ENCODE data around the gene ITPK1.

DNA sequence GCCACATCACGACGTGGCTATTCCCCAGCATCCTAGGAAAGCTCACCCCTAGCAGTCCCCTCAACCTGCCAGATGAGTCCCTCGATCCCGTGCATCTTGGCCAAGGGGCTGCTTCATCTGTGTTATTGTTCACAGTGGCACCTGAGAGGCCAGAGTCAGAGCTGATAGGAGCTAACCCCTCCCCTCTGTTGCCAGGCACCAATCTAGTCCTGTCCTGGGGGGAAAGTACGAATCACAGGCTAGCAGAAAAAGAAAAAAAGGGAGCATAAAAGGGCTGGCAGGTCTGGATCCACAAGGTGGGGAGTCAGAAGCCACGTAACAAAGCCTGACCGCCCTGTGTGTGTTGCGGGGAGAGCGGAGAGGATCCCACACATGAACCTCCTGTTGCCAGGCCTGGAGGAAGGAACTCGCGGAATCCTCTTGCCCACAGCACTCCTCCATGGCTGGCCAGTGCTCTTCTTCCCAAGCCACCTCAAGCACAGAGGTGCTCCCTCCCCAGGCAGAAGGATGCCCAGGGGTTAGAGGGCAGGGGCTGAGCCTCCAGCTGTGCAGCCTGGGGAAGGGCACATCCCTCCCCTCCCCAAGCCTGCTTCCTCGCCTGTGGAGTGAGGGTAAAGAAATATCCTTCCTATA is 91.8 kb downstream of the ITPK1 start:
- TF ChIP-seq, protein P1, sequence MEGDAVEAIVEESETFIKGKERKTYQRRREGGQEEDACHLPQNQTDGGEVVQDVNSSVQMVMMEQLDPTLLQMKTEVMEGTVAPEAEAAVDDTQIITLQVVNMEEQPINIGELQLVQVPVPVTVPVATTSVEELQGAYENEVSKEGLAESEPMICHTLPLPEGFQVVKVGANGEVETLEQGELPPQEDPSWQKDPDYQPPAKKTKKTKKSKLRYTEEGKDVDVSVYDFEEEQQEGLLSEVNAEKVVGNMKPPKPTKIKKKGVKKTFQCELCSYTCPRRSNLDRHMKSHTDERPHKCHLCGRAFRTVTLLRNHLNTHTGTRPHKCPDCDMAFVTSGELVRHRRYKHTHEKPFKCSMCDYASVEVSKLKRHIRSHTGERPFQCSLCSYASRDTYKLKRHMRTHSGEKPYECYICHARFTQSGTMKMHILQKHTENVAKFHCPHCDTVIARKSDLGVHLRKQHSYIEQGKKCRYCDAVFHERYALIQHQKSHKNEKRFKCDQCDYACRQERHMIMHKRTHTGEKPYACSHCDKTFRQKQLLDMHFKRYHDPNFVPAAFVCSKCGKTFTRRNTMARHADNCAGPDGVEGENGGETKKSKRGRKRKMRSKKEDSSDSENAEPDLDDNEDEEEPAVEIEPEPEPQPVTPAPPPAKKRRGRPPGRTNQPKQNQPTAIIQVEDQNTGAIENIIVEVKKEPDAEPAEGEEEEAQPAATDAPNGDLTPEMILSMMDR (IDR thresholded peaks at IDR 0.05), result no peak
- TF ChIP-seq POLR2AphosphoS5 (IDR thresholded peaks at IDR 0.05) (no peak), POLR2A (IDR thresholded peaks at IDR 0.05) (no peak)

All from stomach (tissue), 4 donors.